ENCODE data around the gene PTGER1. TPM values are rescaled to one million over a fixed set of nuclear protein-coding genes. Genes with fewer than 3 reads are reported as not detected.

PTGER1 gene
- total RNA-seq, 1 experiment from 2014 or later: 0.42 TPM

- POLR2A ChIA-PET: interaction anchor here (0.6 to 0.8 kb wide), 3 partner anchors 14 to 62 kb away, joined by 3 read pairs; no protein-coding TSS in a partner anchor
- Mint-ChIP-seq H3K9me3 (ENCODE audit: unreplicated experiment) (no peaks in the 10 kb centered on the region), H3K4me3 (ENCODE audit: unreplicated experiment) (no peak overlapping the region), H3K27me3 (ENCODE audit: insufficient read depth, unreplicated experiment) (no peaks in the 10 kb centered on the region), H3K36me3 (ENCODE audit: insufficient read depth, unreplicated experiment) (peaks cover 56% of the 10 kb centered on the region), H3K4me1 (ENCODE audit: insufficient read depth, unreplicated experiment) (peaks cover 14% of the 10 kb centered on the region), H3K27ac (ENCODE audit: low read depth, unreplicated experiment) (no peak overlapping the region)
- BruUV-seq (replicated peaks): no TSS peak
- CTCF ChIA-PET: interaction anchor here (0.5 to 7.2 kb wide), 16 partner anchors 7 to 595 kb away, joined by 3 to 50 read pairs (median 3); partner anchors contain the start of gene ASF1B
- DNase-seq (ENCODE audit: unreplicated experiment): no peak
- no peak for TF ChIP-seq CTCF (IDR thresholded peaks at IDR 0.05; ENCODE audit: unreplicated experiment)
- intact Hi-C loops (cut with micrococcal nuclease): loop anchor here (5.0 kb wide), 1 partner anchor 342 kb away; the partner anchor contains the start of gene ASF1B
Observed at GRCh38 chr19:14479309-14479974, 4.3 kb upstream of the PTGER1 start.

- TF ChIP-seq CTCF (IDR thresholded peaks at IDR 0.05; ENCODE audit: unreplicated experiment): no peak
- Mint-ChIP-seq H3K9me3 (ENCODE audit: unreplicated experiment) (no peaks in the 10 kb centered on the region), H3K27ac (ENCODE audit: low read depth, unreplicated experiment) (no peak overlapping the region), H3K27me3 (ENCODE audit: insufficient read depth, unreplicated experiment) (no peaks in the 10 kb centered on the region), H3K4me3 (ENCODE audit: unreplicated experiment) (no peak overlapping the region), H3K36me3 (ENCODE audit: insufficient read depth, unreplicated experiment) (peaks cover 46% of the 10 kb centered on the region), H3K4me1 (ENCODE audit: insufficient read depth, unreplicated experiment) (peaks cover 14% of the 10 kb centered on the region)
- ChIA-PET CTCF (interaction anchor here (0.6 to 7.2 kb wide), 7 partner anchors 14 to 341 kb away, joined by 3 to 50 read pairs (median 4); no protein-coding TSS in a partner anchor), POLR2A (interaction anchor here (0.6 to 0.9 kb wide), 5 partner anchors 12 to 955 kb away, joined by 3 read pairs; partner anchors contain the start of gene ZNF333)
- intact Hi-C loops (cut with micrococcal nuclease): loop anchor here (5.0 kb wide), 1 partner anchor 341 kb away; the partner anchor contains the start of gene ASF1B
- DNase-seq (ENCODE audit: unreplicated experiment): no peak
- TSS peak; percentile 84 for BruUV-seq (replicated peaks)
Observed at GRCh38 chr19:14478113-14478545, 3.0 kb upstream of the PTGER1 start.

GRCh38 chr19:14477418-14478112, 2.4 kb upstream of the PTGER1 start:
- Mint-ChIP-seq H3K27me3 (ENCODE audit: insufficient read depth, unreplicated experiment) (no peaks in the 10 kb centered on the region), H3K27ac (ENCODE audit: low read depth, unreplicated experiment) (no peak overlapping the region), H3K4me3 (ENCODE audit: unreplicated experiment) (no peak overlapping the region), H3K4me1 (ENCODE audit: insufficient read depth, unreplicated experiment) (peaks cover 14% of the 10 kb centered on the region), H3K36me3 (ENCODE audit: insufficient read depth, unreplicated experiment) (peaks cover 43% of the 10 kb centered on the region), H3K9me3 (ENCODE audit: unreplicated experiment) (no peaks in the 10 kb centered on the region)
- intact Hi-C loops (cut with micrococcal nuclease): loop anchor here (5.0 kb wide), 1 partner anchor 340 kb away; the partner anchor contains the start of gene ASF1B
- no peak for DNase-seq (ENCODE audit: unreplicated experiment)
- BruUV-seq (replicated peaks): no TSS peak
- TF ChIP-seq CTCF (IDR thresholded peaks at IDR 0.05; ENCODE audit: unreplicated experiment): no peak
- POLR2A ChIA-PET: interaction anchor here (0.9 kb wide), 1 partner anchor 39 kb away, joined by 3 read pairs; no protein-coding TSS in a partner anchor
- CTCF ChIA-PET: interaction anchor here (0.5 to 7.2 kb wide), 9 partner anchors 15 to 1085 kb away, joined by 3 to 50 read pairs (median 3); partner anchors contain the start of gene ASF1B
